ENCODE measurements around the gene TAF6L.
A peak's percentile ranks its signal among the peaks of the same experiment; 100 is the strongest.

The TAF6L gene

DNA sequence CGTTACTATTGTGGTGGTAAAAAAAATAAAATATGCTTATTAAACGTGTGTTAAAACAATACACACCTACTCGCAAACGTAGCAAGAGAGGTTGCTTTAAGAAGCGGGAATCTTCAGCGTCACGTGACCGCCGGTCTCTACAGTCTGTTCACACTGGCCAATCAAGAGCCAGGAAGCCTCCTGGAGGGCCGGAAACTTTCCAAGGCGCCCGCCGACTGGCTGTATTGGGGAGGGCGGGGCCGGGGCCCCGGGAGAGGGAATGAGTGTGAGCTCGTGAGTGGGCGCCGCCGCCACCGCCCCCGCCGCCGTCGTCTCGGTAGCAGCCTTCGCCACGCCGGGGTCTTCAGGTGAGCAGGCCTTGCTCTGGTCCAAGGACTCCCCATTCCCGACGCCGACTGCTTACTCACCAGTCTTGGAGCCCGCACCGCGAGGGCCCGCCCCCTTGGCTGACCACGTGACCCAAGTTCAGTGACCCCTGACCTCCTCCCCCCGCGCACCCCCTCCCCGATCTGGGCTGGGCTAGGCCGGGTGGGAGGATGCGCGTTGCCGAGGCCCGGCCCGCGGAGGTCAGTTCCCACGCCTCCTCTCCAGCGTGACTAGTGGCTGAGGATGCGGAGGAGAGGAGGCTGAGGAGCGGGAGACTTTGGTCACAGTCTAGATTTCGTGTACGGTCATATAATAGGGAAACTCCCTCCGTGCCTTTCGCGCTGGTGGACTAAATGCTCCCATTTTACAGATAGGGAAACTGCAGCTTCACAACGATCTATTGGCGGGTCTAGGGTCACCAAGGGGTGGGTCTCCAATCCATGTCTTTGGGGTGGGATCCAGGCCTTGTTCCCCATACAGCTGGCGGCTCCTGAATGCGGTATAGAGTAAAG lies at the start of gene TAF6L:
Gene TAF6L, plus strand, starts transcription at position 253 of the 878 bp plus-strand sequence. CDS start 4,388 bp downstream, outside the sequence.
- Histone ChIP-seq H3K27me3 (ENCODE audit: low read depth, low read length) (no peaks in the 10 kb centered on the region), H4K20me1 (ENCODE audit: insufficient read depth, low read length) (no peaks in the 10 kb centered on the region), H3K36me3 (replicated peaks; ENCODE audit: low read depth, low read length) (peaks cover 13% of the 10 kb centered on the region), H2AFZ (ENCODE audit: low read depth, low read length) (peak within 1 kb of the TSS; percentile 56), H3K9me3 (ENCODE audit: insufficient read depth, low read length) (no peaks in the 10 kb centered on the region), H3K79me2 (ENCODE audit: low read length) (peaks cover 19% of the 10 kb centered on the region), H3K4me2 (ENCODE audit: low read length) (peak within 1 kb of the TSS; percentile 99), H3K9ac (ENCODE audit: low read length) (peak within 1 kb of the TSS; percentile 85), H3K4me1 (ENCODE audit: low read length) (peaks cover 15% of the 10 kb centered on the region), H3K4me3 (ENCODE audit: low read length) (peak within 1 kb of the TSS; percentile 91), H3K27ac (ENCODE audit: low read length) (peak within 1 kb of the TSS; percentile 71)
- TF ChIP-seq EZH2phosphoT487 (IDR thresholded peaks at IDR 0.05; ENCODE audit: low read depth) = no peak
- no peak for TF ChIP-seq CTCF (IDR thresholded peaks at IDR 0.05; ENCODE audit: low read depth, low read length)

GRCh38 chr11:62721994-62722393 lies 49.2 kb upstream of the TAF6L start:
- Histone ChIP-seq H3K9ac (ENCODE audit: low read length) (no peak overlapping the region), H3K27me3 (ENCODE audit: low read depth, low read length) (no peaks in the 10 kb centered on the region), H3K9me3 (ENCODE audit: insufficient read depth, low read length) (no peaks in the 10 kb centered on the region), H3K4me3 (ENCODE audit: low read length) (no peak overlapping the region), H3K79me2 (ENCODE audit: low read length) (peaks cover 89% of the 10 kb centered on the region), H2AFZ (ENCODE audit: low read depth, low read length) (no peak overlapping the region), H3K4me2 (ENCODE audit: low read length) (no peak overlapping the region), H3K27ac (ENCODE audit: low read length) (no peak overlapping the region), H3K4me1 (ENCODE audit: low read length) (peaks cover 9% of the 10 kb centered on the region), H4K20me1 (ENCODE audit: insufficient read depth, low read length) (peaks cover 28% of the 10 kb centered on the region), H3K36me3 (replicated peaks; ENCODE audit: low read depth, low read length) (peaks cover 82% of the 10 kb centered on the region)
- no peak for TF ChIP-seq EZH2phosphoT487 (IDR thresholded peaks at IDR 0.05; ENCODE audit: low read depth)
- peak; percentile 4; the same call in 1 of the 2 replicates for TF ChIP-seq CTCF (IDR thresholded peaks at IDR 0.05; ENCODE audit: low read depth, low read length)

DNA sequence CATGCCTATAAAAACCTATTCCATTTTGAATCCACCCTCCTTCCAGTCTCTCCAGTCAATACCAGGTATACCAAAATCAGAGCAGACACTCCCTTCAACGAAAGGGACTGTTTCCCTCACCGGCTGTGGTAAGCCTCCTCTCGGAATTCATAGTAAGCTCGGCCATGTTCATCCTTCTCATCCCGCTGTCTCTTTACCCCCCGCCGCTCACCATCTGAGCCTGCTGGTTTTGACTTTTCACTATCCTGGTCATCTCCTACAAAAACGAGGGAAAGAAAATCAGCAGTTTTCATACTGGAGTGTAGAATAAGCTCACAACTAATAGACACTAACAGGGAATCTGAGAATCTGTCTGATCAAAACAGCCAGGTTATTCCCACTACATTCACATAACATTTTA lies 47.0 kb upstream of the TAF6L start:
- Histone ChIP-seq H3K9ac (ENCODE audit: low read length) (0 out of 2 replicates have a peak overlapping the region, but pooled peaks have one; percentile 99), H3K4me2 (ENCODE audit: low read length) (peak overlapping the region; percentile 91), H3K79me2 (ENCODE audit: low read length) (peaks cover 84% of the 10 kb centered on the region), H2AFZ (ENCODE audit: low read depth, low read length) (no peak overlapping the region), H3K27me3 (ENCODE audit: low read depth, low read length) (no peaks in the 10 kb centered on the region), H3K9me3 (ENCODE audit: insufficient read depth, low read length) (no peaks in the 10 kb centered on the region), H4K20me1 (ENCODE audit: insufficient read depth, low read length) (peaks cover 28% of the 10 kb centered on the region), H3K36me3 (replicated peaks; ENCODE audit: low read depth, low read length) (peaks cover 66% of the 10 kb centered on the region), H3K4me3 (ENCODE audit: low read length) (peak overlapping the region; percentile 91; the same call in 1 of the 2 replicates), H3K4me1 (ENCODE audit: low read length) (peaks cover 9% of the 10 kb centered on the region), H3K27ac (ENCODE audit: low read length) (no peak overlapping the region)
- TF ChIP-seq CTCF (IDR thresholded peaks at IDR 0.05; ENCODE audit: low read depth, low read length) (no peak), EZH2phosphoT487 (IDR thresholded peaks at IDR 0.05; ENCODE audit: low read depth) (no peak)

DNA sequence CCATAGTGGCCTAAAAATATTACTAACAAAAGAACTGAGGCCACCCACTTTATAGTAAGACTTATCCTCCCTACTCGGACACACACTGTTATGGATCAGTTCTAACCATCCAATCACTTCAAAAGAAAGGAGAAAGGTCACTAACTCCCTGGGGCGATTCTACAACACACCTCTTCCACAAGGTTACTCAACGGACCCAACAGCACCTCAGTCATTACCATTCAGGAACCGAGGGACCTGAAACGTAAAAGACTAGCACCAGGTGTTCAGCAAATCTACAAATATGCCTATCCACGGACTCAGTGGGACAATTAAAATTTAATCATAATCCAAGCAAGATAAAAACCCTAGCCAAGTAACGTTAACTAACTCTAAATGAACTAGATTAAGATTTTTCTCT lies 45.5 kb upstream of the TAF6L start:
- H3K4me1 ChIP-seq (ENCODE audit: low read length) = peaks cover 17% of the 10 kb centered on the region
- H3K79me2 ChIP-seq (ENCODE audit: low read length) = peaks cover 88% of the 10 kb centered on the region
- H3K36me3 ChIP-seq (replicated peaks; ENCODE audit: low read depth, low read length) = peaks cover 55% of the 10 kb centered on the region
- peak overlapping the region; percentile 91 for H3K4me2 ChIP-seq (ENCODE audit: low read length)
- peak overlapping the region; percentile 99 for H3K9ac ChIP-seq (ENCODE audit: low read length)
- H3K9me3 ChIP-seq (ENCODE audit: insufficient read depth, low read length) = no peaks in the 10 kb centered on the region
- peak overlapping the region; percentile 96 for H3K27ac ChIP-seq (ENCODE audit: low read length)
- TF ChIP-seq CTCF (IDR thresholded peaks at IDR 0.05; ENCODE audit: low read depth, low read length) = no peak
- TF ChIP-seq EZH2phosphoT487 (IDR thresholded peaks at IDR 0.05; ENCODE audit: low read depth) = no peak
- peaks cover 28% of the 10 kb centered on the region for H4K20me1 ChIP-seq (ENCODE audit: insufficient read depth, low read length)
- H3K4me3 ChIP-seq (ENCODE audit: low read length) = peak overlapping the region; percentile 91
- H2AFZ ChIP-seq (ENCODE audit: low read depth, low read length) = no peak overlapping the region
- H3K27me3 ChIP-seq (ENCODE audit: low read depth, low read length) = no peaks in the 10 kb centered on the region
